ENCODE measurements around the gene AFF4. TPM values are rescaled to one million over a fixed set of nuclear protein-coding genes. Genes with fewer than 3 reads are reported as not detected.
A peak's percentile ranks its signal among the peaks of the same experiment; 100 is the strongest.

AFF4 gene
- total and polyA plus RNA-seq, 2 experiments from 2014 or later, result 44.0 to 92.9 TPM

DNA sequence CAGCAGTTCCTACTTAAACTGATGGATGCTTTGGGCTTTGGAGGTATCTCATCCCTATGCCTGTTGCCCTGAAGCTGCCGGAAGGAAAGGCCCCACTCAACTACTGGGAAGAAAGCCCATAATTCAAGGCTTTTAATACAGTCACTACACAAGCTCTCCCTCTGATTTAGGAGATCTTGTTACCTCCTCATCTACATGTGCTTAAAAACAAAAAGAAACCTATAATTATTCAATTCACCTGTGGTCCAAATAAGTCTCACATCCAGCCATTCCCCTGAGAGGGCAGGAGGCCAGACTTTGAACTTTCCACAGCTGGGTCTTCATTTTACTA, 90.7 kb downstream of the AFF4 start:
- DNase-seq (ENCODE audit: low spot score), result no peak
- Histone ChIP-seq H3K9me2 (replicated peaks; ENCODE audit: insufficient read depth) (no peaks in the 10 kb centered on the region), H3K36me3 (replicated peaks; ENCODE audit: insufficient read depth, low read depth) (no peaks in the 10 kb centered on the region), H2AFZ (no peak overlapping the region), H3K4me3 (no peak overlapping the region), H3K4me2 (peak overlapping the region; percentile 38), H3K79me2 (peaks cover 11% of the 10 kb centered on the region), H3K9me3 (ENCODE audit: low read depth) (no peaks in the 10 kb centered on the region), H3K27ac (peak overlapping the region; percentile 85), H3K27me3 (no peaks in the 10 kb centered on the region), H3K4me1 (ENCODE audit: insufficient read depth) (peaks cover 26% of the 10 kb centered on the region), H4K20me1 (ENCODE audit: insufficient read depth, poor library complexity, severe bottlenecking) (peaks cover under 1% of the 10 kb centered on the region)
- WGBS (ENCODE audit: low lambda C conversion rate, missing lambda C conversion rate), result 94% methylated on average over 1 of the region's 1 CpG
- no peak for TF ChIP-seq EZH2phosphoT487 (IDR thresholded peaks at IDR 0.05; ENCODE audit: low read depth, severe bottlenecking, unreplicated experiment)
- TF ChIP-seq EZH2 (IDR thresholded peaks at IDR 0.05; ENCODE audit: borderline replicate concordance), result no peak
- TF ChIP-seq, protein P1, sequence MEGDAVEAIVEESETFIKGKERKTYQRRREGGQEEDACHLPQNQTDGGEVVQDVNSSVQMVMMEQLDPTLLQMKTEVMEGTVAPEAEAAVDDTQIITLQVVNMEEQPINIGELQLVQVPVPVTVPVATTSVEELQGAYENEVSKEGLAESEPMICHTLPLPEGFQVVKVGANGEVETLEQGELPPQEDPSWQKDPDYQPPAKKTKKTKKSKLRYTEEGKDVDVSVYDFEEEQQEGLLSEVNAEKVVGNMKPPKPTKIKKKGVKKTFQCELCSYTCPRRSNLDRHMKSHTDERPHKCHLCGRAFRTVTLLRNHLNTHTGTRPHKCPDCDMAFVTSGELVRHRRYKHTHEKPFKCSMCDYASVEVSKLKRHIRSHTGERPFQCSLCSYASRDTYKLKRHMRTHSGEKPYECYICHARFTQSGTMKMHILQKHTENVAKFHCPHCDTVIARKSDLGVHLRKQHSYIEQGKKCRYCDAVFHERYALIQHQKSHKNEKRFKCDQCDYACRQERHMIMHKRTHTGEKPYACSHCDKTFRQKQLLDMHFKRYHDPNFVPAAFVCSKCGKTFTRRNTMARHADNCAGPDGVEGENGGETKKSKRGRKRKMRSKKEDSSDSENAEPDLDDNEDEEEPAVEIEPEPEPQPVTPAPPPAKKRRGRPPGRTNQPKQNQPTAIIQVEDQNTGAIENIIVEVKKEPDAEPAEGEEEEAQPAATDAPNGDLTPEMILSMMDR (IDR thresholded peaks at IDR 0.05; ENCODE audit: poor library complexity), result no peak

DNA sequence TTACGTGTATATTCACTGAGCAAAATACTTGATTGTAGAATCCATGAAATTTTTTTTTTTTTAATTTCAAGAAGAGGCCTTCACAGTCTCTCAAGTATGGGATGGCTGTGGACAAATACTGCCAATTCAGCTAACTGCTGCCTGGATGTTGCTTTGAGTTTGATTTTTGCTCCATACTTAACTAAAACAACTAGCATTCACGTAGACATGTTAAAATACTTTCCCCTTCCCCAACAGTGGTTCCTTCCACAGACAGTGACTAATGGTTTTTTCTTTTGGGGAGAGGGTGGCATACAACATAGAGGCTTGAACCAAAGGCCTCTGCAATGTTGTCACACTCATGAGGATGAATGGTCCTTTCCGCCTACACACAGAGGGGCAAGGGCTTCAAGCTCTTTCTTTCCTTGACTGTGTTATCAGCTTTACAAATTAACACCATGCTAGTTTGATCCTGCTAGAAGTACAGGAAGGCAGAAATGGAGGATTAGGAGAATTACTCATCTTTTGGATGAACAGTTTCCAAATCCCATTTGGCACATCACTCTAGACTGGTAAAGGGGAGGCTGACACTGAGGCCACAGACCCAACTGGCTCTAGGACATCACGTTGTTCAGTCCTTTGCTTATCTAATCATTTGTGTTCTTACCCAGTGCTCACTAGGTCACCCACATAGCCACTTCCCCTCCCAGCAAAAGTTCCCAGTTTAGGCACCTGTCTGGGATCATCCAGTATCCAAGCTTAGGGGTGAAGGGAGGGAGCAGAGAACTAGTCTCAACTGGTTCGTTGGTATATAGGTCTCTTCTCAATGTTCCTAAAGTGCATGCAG, 91.8 kb downstream of the AFF4 start:
- H3K27ac ChIP-seq, result peak overlapping the region; percentile 85
- TF ChIP-seq EZH2phosphoT487 (IDR thresholded peaks at IDR 0.05; ENCODE audit: low read depth, severe bottlenecking, unreplicated experiment) (no peak), EZH2 (IDR thresholded peaks at IDR 0.05; ENCODE audit: borderline replicate concordance) (no peak)
- TF ChIP-seq, protein P1 (IDR thresholded peaks at IDR 0.05; ENCODE audit: poor library complexity), result no peak
- DNase-seq (ENCODE audit: low spot score), result no peak
- no peaks in the 10 kb centered on the region for H3K27me3 ChIP-seq
- WGBS (ENCODE audit: low lambda C conversion rate, missing lambda C conversion rate), result 86% methylated on average over 5 of the region's 5 CpGs
- H3K4me2 ChIP-seq, result no peak overlapping the region
- no peak overlapping the region for H3K4me3 ChIP-seq
- H3K36me3 ChIP-seq (replicated peaks; ENCODE audit: insufficient read depth, low read depth), result no peaks in the 10 kb centered on the region
- peaks cover 32% of the 10 kb centered on the region for H3K4me1 ChIP-seq (ENCODE audit: insufficient read depth)
- peaks cover 8% of the 10 kb centered on the region for H4K20me1 ChIP-seq (ENCODE audit: insufficient read depth, poor library complexity, severe bottlenecking)
- peaks cover 21% of the 10 kb centered on the region for H3K79me2 ChIP-seq
- no peak overlapping the region for H2AFZ ChIP-seq
- no peaks in the 10 kb centered on the region for H3K9me2 ChIP-seq (replicated peaks; ENCODE audit: insufficient read depth)
- H3K9me3 ChIP-seq (ENCODE audit: low read depth), result no peaks in the 10 kb centered on the region

DNA sequence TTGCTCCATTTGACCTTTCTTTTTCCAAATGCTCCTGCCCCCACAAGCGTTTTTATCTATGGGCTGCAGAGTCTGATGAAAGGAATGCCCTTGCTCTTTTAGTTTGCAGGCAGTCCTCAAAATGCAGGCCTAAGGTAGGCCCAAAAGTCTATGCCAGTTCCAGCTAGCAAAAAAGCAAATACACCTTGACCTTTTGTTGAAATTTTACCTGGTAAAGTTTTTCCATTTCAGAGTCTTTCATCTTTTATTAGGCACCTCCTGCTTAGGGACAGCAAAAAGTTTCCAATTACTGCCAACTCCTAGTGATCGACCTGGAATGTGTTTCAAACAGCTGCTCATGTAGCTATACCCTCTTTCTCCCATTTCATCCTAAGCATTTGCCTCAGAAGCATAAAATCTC, 92.6 kb downstream of the AFF4 start:
- no peak for DNase-seq (ENCODE audit: low spot score)
- no peak overlapping the region for H3K4me2 ChIP-seq
- peak overlapping the region; percentile 85 for H3K27ac ChIP-seq
- H3K4me3 ChIP-seq, result no peak overlapping the region
- no peaks in the 10 kb centered on the region for H3K9me3 ChIP-seq (ENCODE audit: low read depth)
- H3K4me1 ChIP-seq (ENCODE audit: insufficient read depth), result peaks cover 33% of the 10 kb centered on the region
- peaks cover 21% of the 10 kb centered on the region for H3K79me2 ChIP-seq
- WGBS (ENCODE audit: low lambda C conversion rate, missing lambda C conversion rate), result 74% methylated on average over 2 of the region's 2 CpGs
- H3K27me3 ChIP-seq, result no peaks in the 10 kb centered on the region
- TF ChIP-seq EZH2 (IDR thresholded peaks at IDR 0.05; ENCODE audit: borderline replicate concordance), result no peak
- TF ChIP-seq, protein P1 (IDR thresholded peaks at IDR 0.05; ENCODE audit: poor library complexity), result no peak
- no peaks in the 10 kb centered on the region for H3K36me3 ChIP-seq (replicated peaks; ENCODE audit: insufficient read depth, low read depth)
- no peaks in the 10 kb centered on the region for H3K9me2 ChIP-seq (replicated peaks; ENCODE audit: insufficient read depth)
- no peak overlapping the region for H2AFZ ChIP-seq
- H4K20me1 ChIP-seq (ENCODE audit: insufficient read depth, poor library complexity, severe bottlenecking), result peaks cover 8% of the 10 kb centered on the region
